H7 (cell line): ENCODE data around the gene FAM184B. TPM values are rescaled to one million over a fixed set of nuclear protein-coding genes. Genes with fewer than 3 reads are reported as not detected.

ENCODE experiments used
- DNase-seq: peaks from one replicate; pipeline ENCODE4 v3.0.0; 2012
- H3K27me3 ChIP-seq: 2 replicates; pipeline ENCODE4 v1.6.0; 2011; ENCODE audit warnings: mild to moderate bottlenecking, low read length; ENCODE audit not compliant: control insufficient read depth, insufficient read depth
- H3K36me3 ChIP-seq: replicated peaks from 2 replicates; pipeline ENCODE4 v1.5.1; 2011; ENCODE audit warnings: low read length; ENCODE audit not compliant: control insufficient read depth, insufficient read depth
- H3K4me3 ChIP-seq: 2 replicates; pipeline ENCODE4 v1.5.1; 2011; ENCODE audit warnings: low read depth, mild to moderate bottlenecking, control low read depth, low read length, moderate library complexity; ENCODE audit not compliant: insufficient read depth
- total RNA-seq: library from RNA; depleted of rRNA; stranded (reverse); fragments of >200 nt; shearing (Covaris generic); gene quantifications from 2 replicates; pipeline ENCODE4 v1.2.3, GENCODE V29; 2014

The FAM184B gene
- total RNA-seq, 1 experiment from 2014 or later, result not detected

GRCh38 chr4:17794730-17795129 lies 13.3 kb upstream of the FAM184B start:
- Histone ChIP-seq H3K36me3 (no peaks in the 10 kb centered on the region; the same call in 1 of the 2 replicates), H3K4me3 (no peak overlapping the region), H3K27me3 (no peaks in the 10 kb centered on the region)
- DNase-seq, result no peak

- Histone ChIP-seq H3K36me3 (no peaks in the 10 kb centered on the region), H3K27me3 (no peaks in the 10 kb centered on the region), H3K4me3 (no peak overlapping the region)
- DNase-seq, result no peak
Measured at GRCh38 chr4:17788956-17789355, 7.5 kb upstream of the FAM184B start.

DNA sequence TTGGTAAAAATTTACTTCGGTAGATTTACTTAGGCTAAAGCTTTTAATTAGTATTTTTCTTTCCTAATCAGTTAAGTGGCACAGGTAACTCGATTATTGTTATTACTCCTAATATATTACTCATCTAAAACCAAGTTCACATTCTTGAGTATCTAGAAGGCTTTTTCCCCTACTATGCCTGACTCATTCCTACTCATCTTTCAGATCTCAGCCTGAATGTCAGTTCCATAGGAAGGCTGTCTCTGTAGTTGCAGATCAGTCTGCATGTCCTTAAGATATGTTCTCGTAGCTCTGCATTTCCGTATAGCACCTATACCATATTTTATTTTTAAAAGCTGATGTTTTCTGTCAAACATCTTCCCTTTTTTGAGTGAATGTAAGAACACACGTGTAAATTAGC lies 5.9 kb upstream of the FAM184B start:
- H3K4me3 ChIP-seq, result no peak overlapping the region
- DNase-seq, result no peak
- H3K36me3 ChIP-seq, result no peaks in the 10 kb centered on the region
- peaks cover 5% of the 10 kb centered on the region for H3K27me3 ChIP-seq

DNA sequence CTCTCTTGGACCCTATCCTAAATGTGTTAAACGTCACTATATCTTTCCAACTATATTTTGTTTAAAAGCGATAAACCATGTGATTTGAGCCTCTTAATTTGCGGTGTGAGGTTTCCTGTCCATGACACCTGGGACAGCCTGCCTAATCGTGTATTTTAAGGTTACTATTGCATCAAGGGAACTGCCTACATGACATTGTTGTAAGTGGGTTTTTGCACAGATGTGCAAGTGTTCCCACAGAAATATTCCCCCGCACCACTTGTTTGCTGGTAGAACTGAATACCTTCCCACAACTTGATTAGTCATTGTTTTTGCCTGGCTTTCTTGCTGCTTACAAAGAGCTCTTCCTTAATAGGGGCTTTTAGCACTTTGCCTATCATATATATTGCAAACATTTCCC lies 5.1 kb upstream of the FAM184B start:
- H3K36me3 ChIP-seq, result no peaks in the 10 kb centered on the region
- H3K4me3 ChIP-seq, result no peak overlapping the region
- peaks cover 13% of the 10 kb centered on the region for H3K27me3 ChIP-seq
- no peak for DNase-seq

DNA sequence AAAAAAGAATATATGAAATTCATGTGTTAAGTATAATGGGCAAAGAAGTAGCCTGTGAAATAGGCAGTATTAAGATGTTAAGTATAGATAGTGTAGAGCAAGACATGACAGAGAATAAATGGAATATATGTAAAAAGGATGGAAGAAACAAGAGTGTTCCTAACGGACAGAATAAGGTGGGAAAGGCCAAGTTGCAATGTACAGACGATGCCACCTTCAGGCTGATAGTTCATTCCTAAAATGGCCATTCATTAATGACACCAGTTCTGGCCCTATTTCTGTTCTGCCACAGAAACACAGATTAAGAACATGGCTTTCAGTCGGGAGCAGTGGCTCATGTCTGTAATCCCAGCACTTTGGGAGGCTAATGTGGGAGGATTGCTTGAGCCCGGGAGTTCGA lies 4.4 kb upstream of the FAM184B start:
- Histone ChIP-seq H3K36me3 (no peaks in the 10 kb centered on the region), H3K4me3 (no peak overlapping the region), H3K27me3 (peaks cover 20% of the 10 kb centered on the region)
- DNase-seq, result no peak

- H3K36me3 ChIP-seq, result no peaks in the 10 kb centered on the region
- DNase-seq, result peak; percentile 55
- H3K4me3 ChIP-seq, result peak overlapping the region; percentile 42
- peaks cover 36% of the 10 kb centered on the region for H3K27me3 ChIP-seq
Measured at GRCh38 chr4:17780501-17781299, 721 bp downstream of the FAM184B start.

DNA sequence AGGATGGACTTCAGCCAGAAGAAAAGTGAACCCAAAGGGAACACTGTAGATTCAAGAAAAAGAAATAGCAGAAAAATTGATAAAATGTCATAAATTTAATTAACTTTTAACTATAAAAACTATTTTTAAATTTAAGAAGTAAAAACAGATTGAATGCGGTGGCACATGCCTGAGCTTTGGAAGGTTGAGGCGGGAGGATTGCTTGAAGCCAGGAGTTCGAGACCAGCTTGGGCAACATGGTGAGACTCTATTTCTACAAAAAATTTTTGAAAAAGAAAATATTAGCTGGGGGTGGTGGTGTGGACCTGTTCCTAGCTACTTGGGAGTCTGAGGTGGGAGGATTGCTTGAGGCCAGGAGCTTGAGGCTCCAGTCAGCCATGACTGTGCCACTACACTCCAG lies 3.0 kb downstream of the FAM184B start:
- peaks cover 36% of the 10 kb centered on the region for H3K27me3 ChIP-seq
- DNase-seq, result no peak

GRCh38 chr4:17773135-17773698 lies 8.2 kb downstream of the FAM184B start:
- DNase-seq, result no peak
- H3K4me3 ChIP-seq, result no peak overlapping the region
- H3K27me3 ChIP-seq, result no peaks in the 10 kb centered on the region; the same call in 1 of the 2 replicates
- no peaks in the 10 kb centered on the region for H3K36me3 ChIP-seq

More for the DNA sequence above, 3.0 kb downstream of the FAM184B start:
- Histone ChIP-seq H3K4me3 (no peak overlapping the region), H3K36me3 (no peaks in the 10 kb centered on the region)

- Histone ChIP-seq H3K4me3 (no peak overlapping the region), H3K36me3 (no peaks in the 10 kb centered on the region), H3K27me3 (no peaks in the 10 kb centered on the region)
- DNase-seq, result no peak
Measured at GRCh38 chr4:17771284-17771908, 10.0 kb downstream of the FAM184B start.

GRCh38 chr4:17770845-17771244 lies 10.6 kb downstream of the FAM184B start:
- no peak overlapping the region for H3K4me3 ChIP-seq
- H3K27me3 ChIP-seq, result no peaks in the 10 kb centered on the region
- no peaks in the 10 kb centered on the region for H3K36me3 ChIP-seq
- no peak for DNase-seq

DNA sequence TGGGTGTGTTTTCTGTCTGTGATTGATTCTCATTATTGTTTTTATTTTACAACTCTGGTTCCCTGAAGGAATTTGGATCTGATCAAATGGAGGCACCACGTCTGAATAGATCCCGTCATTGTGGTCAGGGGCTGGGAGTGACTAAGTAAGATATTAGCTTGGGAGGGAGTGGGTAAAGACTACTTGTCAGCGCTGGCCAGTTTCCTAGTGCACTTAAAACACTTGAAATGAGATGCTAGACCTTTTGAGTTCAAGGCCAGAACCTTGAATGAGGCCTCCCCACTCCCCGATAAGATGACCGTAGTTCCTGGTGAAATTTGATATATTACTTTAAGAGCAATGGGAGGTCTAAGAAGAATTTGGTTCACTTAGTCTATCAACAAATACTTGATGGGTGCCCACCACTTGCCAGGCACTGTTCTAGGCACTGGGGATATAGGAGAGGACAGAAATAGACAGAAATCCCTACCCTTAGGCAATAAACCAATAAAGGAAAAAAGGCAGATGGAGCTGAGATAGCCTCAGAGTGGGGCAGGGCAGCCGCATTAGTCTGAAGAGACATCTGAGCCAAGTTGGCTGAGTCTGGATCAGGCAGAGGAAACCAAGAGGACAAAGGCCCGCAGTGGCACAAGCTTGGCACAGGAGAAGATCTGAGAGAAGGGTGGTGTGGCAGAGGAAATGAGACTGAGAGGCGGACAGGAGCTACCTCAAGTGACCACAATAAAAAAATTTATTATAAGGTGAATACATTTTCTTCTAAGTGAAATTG lies 11.8 kb downstream of the FAM184B start:
- Histone ChIP-seq H3K27me3 (no peaks in the 10 kb centered on the region), H3K36me3 (no peaks in the 10 kb centered on the region), H3K4me3 (no peak overlapping the region)
- no peak for DNase-seq

GRCh38 chr4:17766826-17767458 lies 14.5 kb downstream of the FAM184B start:
- H3K27me3 ChIP-seq, result no peaks in the 10 kb centered on the region
- no peak overlapping the region for H3K4me3 ChIP-seq
- no peaks in the 10 kb centered on the region for H3K36me3 ChIP-seq
- no peak for DNase-seq

- Histone ChIP-seq H3K27me3 (no peaks in the 10 kb centered on the region), H3K36me3 (no peaks in the 10 kb centered on the region), H3K4me3 (no peak overlapping the region)
- no peak for DNase-seq
Measured at GRCh38 chr4:17765514-17766286, 15.7 kb downstream of the FAM184B start.

DNA sequence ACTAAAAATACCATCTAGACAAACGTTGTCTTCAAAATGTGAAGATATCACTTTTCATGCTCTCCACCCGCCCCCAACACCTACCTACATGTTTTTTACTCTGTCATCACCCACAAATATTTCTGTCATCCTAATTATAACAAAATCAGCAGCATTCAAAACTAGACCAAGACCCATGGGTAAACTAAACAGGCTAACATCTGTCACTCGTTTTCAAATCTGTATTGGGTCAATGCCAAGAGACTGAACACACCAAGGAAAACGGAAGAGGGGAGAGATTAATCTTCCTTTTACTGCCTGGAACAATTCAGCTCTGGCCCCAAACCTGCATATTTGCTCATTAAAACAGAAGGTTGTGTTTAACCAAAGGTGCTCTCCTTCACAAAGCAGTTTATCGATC lies 17.5 kb downstream of the FAM184B start:
- no peak overlapping the region for H3K4me3 ChIP-seq
- H3K27me3 ChIP-seq, result no peaks in the 10 kb centered on the region
- no peaks in the 10 kb centered on the region for H3K36me3 ChIP-seq
- no peak for DNase-seq
